ENCODE measurements around the gene PNPLA8.

- no peak for TF ChIP-seq CTCF (conservative IDR thresholded peaks at IDR 0.05; ENCODE audit: low read depth, low read length)
- no peak for TF ChIP-seq EZH2 (IDR thresholded peaks at IDR 0.05; ENCODE audit: low read length, unreplicated experiment)
- no peak for TF ChIP-seq EZH2phosphoT487 (IDR thresholded peaks at IDR 0.05; ENCODE audit: borderline replicate concordance, low read length)
Observed at GRCh38 chr7:108442039-108442568, 83.8 kb downstream of the PNPLA8 start.
